ENCODE data around the gene KCNJ15.
"Not testable (repeated sequence)": the region's sequence is repeated elsewhere in the genome, so short reads cannot be mapped to it uniquely, and the experiment has no call there.

The KCNJ15 gene

GRCh38 chr21:38246511-38246910 is 10.3 kb upstream of the KCNJ15 start:
- ATAC-seq, result no peak
- TF ChIP-seq, protein P1, sequence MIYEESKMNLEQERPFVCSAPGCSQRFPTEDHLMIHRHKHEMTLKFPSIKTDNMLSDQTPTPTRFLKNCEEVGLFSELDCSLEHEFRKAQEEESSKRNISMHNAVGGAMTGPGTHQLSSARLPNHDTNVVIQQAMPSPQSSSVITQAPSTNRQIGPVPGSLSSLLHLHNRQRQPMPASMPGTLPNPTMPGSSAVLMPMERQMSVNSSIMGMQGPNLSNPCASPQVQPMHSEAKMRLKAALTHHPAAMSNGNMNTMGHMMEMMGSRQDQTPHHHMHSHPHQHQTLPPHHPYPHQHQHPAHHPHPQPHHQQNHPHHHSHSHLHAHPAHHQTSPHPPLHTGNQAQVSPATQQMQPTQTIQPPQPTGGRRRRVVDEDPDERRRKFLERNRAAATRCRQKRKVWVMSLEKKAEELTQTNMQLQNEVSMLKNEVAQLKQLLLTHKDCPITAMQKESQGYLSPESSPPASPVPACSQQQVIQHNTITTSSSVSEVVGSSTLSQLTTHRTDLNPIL (CRISPR knock-in tag; IDR thresholded peaks at IDR 0.05; ENCODE audit: low read depth), result no peak
- TF ChIP-seq ZFP3 (CRISPR knock-in tag; IDR thresholded peaks at IDR 0.05), result no peak
- no peak for TF ChIP-seq SNAI2 (CRISPR knock-in tag; IDR thresholded peaks at IDR 0.05)
- TF ChIP-seq CSDC2 (CRISPR knock-in tag; IDR thresholded peaks at IDR 0.05), result no peak
- no peak for TF ChIP-seq PATZ1 (CRISPR knock-in tag; IDR thresholded peaks at IDR 0.05; ENCODE audit: borderline replicate concordance)
- no peak for TF ChIP-seq ZC3H10 (CRISPR knock-in tag; IDR thresholded peaks at IDR 0.05)
- TF ChIP-seq TCF4 (CRISPR knock-in tag; IDR thresholded peaks at IDR 0.05; ENCODE audit: borderline replicate concordance), result no peak
- no peak for TF ChIP-seq ZNF8 (CRISPR knock-in tag; IDR thresholded peaks at IDR 0.05)
- no peak for TF ChIP-seq PPARA (CRISPR knock-in tag; IDR thresholded peaks at IDR 0.05; ENCODE audit: borderline replicate concordance)
- no peak for TF ChIP-seq ARNTL (CRISPR knock-in tag; IDR thresholded peaks at IDR 0.05; ENCODE audit: borderline replicate concordance, low read depth)
- no peak for TF ChIP-seq ZFP30 (CRISPR knock-in tag; IDR thresholded peaks at IDR 0.05)
- TF ChIP-seq ZNF565 (CRISPR knock-in tag; conservative IDR thresholded peaks at IDR 0.05; ENCODE audit: low read depth), result no peak
- TF ChIP-seq ZNF70 (CRISPR knock-in tag; IDR thresholded peaks at IDR 0.05), result no peak

DNA sequence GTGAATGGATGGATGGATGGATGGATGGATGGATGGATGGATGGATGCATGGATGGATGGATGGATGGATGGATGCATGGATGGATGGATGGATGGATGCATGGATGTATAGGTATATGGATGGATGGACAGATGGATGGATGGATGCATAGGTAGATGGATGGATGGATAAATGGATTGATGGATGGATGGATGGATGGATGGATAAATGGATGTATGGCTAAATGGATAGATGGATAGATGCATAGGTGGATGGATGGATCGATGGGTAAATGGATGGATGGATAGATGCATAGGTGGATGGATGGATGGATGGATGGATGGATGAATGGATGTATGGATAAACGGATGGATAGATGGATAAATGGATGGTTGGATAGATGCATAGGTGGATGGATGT is 9.7 kb upstream of the KCNJ15 start:
- not testable (repeated sequence) for ATAC-seq

DNA sequence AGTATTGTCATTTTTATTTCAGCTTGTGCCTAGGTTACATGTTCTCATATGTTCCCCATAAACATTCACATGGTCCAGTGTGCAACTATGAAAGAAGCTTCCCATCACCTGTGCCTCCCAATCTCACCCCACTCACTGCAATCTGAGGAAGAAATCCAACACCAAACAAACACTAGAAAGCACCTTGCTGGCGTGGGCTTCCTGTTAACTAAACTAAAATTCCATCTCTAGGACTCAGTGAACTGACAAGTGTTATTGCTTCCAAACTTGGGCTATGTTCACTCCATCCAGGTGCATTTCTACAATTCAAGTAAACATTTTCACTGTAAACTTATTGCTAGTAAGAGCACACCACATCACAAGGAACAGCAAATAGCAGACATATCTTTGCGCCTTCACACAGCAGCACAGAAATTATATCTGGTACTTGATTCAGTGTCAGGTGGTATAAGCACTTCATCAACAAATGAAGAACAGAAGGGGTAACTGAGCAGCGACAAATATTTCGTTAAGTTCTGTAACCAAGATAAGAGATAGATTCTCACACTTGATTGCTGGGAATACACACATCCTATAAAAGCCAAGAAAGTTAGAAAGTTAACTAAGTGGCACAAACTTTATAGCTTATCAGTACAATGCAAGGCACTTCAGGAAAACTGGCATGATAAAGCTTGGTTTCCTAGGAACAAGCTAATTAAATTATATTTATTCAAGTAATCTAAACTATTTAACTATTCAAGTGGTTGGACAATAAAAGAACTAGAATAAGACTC is 8.9 kb upstream of the KCNJ15 start:
- ATAC-seq, result no peak
- no peak for TF ChIP-seq ZFP30 (CRISPR knock-in tag; IDR thresholded peaks at IDR 0.05)
- TF ChIP-seq GLIS3 (CRISPR knock-in tag; IDR thresholded peaks at IDR 0.05), result no peak
- TF ChIP-seq, protein P2, sequence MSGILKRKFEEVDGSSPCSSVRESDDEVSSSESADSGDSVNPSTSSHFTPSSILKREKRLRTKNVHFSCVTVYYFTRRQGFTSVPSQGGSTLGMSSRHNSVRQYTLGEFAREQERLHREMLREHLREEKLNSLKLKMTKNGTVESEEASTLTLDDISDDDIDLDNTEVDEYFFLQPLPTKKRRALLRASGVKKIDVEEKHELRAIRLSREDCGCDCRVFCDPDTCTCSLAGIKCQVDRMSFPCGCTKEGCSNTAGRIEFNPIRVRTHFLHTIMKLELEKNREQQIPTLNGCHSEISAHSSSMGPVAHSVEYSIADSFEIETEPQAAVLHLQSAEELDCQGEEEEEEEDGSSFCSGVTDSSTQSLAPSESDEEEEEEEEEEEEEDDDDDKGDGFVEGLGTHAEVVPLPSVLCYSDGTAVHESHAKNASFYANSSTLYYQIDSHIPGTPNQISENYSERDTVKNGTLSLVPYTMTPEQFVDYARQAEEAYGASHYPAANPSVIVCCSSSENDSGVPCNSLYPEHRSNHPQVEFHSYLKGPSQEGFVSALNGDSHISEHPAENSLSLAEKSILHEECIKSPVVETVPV (CRISPR knock-in tag; IDR thresholded peaks at IDR 0.05), result no peak
- TF ChIP-seq RARB (CRISPR knock-in tag; IDR thresholded peaks at IDR 0.05), result no peak
- no peak for TF ChIP-seq PPARA (CRISPR knock-in tag; IDR thresholded peaks at IDR 0.05; ENCODE audit: borderline replicate concordance)
- TF ChIP-seq OSR1 (CRISPR knock-in tag; IDR thresholded peaks at IDR 0.05), result no peak
- no peak for TF ChIP-seq PATZ1 (CRISPR knock-in tag; IDR thresholded peaks at IDR 0.05; ENCODE audit: borderline replicate concordance)
- TF ChIP-seq TCF4 (CRISPR knock-in tag; IDR thresholded peaks at IDR 0.05; ENCODE audit: borderline replicate concordance), result no peak
- TF ChIP-seq BACH2 (CRISPR knock-in tag; IDR thresholded peaks at IDR 0.05; ENCODE audit: borderline replicate concordance), result no peak
- TF ChIP-seq SNAI2 (CRISPR knock-in tag; IDR thresholded peaks at IDR 0.05), result no peak
- no peak for TF ChIP-seq ZFP3 (CRISPR knock-in tag; IDR thresholded peaks at IDR 0.05)
- TF ChIP-seq, protein P1 (CRISPR knock-in tag; IDR thresholded peaks at IDR 0.05; ENCODE audit: low read depth), result no peak
- no peak for TF ChIP-seq ARNTL (CRISPR knock-in tag; IDR thresholded peaks at IDR 0.05; ENCODE audit: borderline replicate concordance, low read depth)
- no peak for TF ChIP-seq CSDC2 (CRISPR knock-in tag; IDR thresholded peaks at IDR 0.05)
- TF ChIP-seq TOX (CRISPR knock-in tag; IDR thresholded peaks at IDR 0.05; ENCODE audit: borderline replicate concordance), result no peak
- TF ChIP-seq ZNF565 (CRISPR knock-in tag; conservative IDR thresholded peaks at IDR 0.05; ENCODE audit: low read depth), result no peak
- no peak for TF ChIP-seq ESRRG (CRISPR knock-in tag; IDR thresholded peaks at IDR 0.05)
- no peak for TF ChIP-seq ISL1 (CRISPR knock-in tag; IDR thresholded peaks at IDR 0.05)
- no peak for TF ChIP-seq ZNF70 (CRISPR knock-in tag; IDR thresholded peaks at IDR 0.05)
- no peak for TF ChIP-seq ZC3H10 (CRISPR knock-in tag; IDR thresholded peaks at IDR 0.05)

Data from SK-N-SH treated with all-trans-retinoic acid at 6 μM for 48 hours (cell line).